ENCODE results near the gene DHX38. TPM values are rescaled to one million over a fixed set of nuclear protein-coding genes. Genes with fewer than 3 reads are reported as not detected.

The DHX38 gene
- polyA plus RNA-seq, 1 of the 3 experiments (the other 2 are of a cell fraction), result 75.0 TPM

DNA sequence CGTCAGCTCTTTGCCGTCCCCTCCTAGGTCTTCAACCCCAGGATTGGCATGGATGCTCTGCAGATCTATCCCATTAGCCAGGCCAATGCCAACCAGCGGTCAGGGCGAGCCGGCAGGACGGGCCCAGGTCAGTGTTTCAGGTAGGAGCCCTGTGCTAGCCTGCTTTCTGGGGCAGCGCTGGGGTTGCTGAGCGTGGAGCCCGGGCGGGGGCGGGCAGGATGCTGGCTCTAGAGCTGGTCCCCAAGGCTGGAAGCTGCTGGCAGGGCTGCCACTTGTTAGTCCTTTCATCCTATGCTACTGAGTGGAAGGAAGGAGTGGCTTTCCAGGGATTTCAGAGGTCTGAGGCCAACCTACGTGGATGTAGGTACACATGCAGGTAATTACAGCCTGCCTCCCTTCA lies 12.3 kb downstream of the DHX38 start:
- CTCF ChIA-PET, result no interaction called here
- POLR2A ChIA-PET, result no interaction called here
- no peaks in the 10 kb centered on the region for H3K9me3 ChIP-seq

DNA sequence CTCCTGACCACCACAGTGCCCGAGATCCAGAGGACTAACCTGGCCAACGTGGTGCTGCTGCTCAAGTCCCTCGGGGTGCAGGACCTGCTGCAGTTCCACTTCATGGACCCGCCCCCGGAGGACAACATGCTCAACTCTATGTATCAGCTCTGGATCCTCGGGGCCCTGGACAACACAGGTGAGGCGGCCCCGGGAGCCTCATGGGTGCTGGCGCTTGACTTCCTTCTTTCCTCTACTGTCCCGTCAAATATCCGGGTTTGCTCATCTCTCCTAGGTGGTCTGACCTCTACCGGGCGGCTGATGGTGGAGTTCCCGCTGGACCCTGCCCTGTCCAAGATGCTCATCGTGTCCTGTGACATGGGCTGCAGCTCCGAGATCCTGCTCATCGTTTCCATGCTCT lies 13.7 kb downstream of the DHX38 start:
- POLR2A ChIA-PET, result no interaction called here

More for the DNA sequence above, 12.3 kb downstream of the DHX38 start:
- Histone ChIP-seq H4K20me1 (ENCODE audit: insufficient read depth) (no peaks in the 10 kb centered on the region), H3F3A (replicated peaks; ENCODE audit: insufficient read depth) (no peaks in the 10 kb centered on the region), H3K36me3 (replicated peaks in 1 of 2; ENCODE audit: control insufficient read depth in 1 of 2, insufficient read depth in 2 of 2, low read length in 1 of 2) (peaks cover 35 to 99% of the 10 kb centered on the region in 2 experiments), H3K9ac (no peak overlapping the region), H2AFZ (ENCODE audit: low read depth) (no peak overlapping the region), H3K27ac (ENCODE audit: low read depth in 2 of 2, low read length in 1 of 2) (no peak overlapping the region), H3K4me2 (no peak overlapping the region), H3K79me2 (ENCODE audit: insufficient read depth) (no peaks in the 10 kb centered on the region), H3K4me3 (ENCODE audit: low read depth in 2 of 2, low read length in 1 of 2) (no peak overlapping the region), H3K4me1 (ENCODE audit: control insufficient read depth in 1 of 2, insufficient read depth in 2 of 2, low read depth in 1 of 2, low read length in 1 of 2) (no peaks in the 10 kb centered on the region), H3K27me3 (ENCODE audit: insufficient read depth) (no peaks in the 10 kb centered on the region), H3K9me2 (no peaks in the 10 kb centered on the region)
- TF ChIP-seq JUND (IDR thresholded peaks at IDR 0.05) (no peak), MEF2A (IDR thresholded peaks at IDR 0.05; ENCODE audit: borderline replicate concordance, low read depth) (no peak), NRF1 (IDR thresholded peaks at IDR 0.05; ENCODE audit: low read depth, low read length) (no peak), SIN3A (IDR thresholded peaks at IDR 0.05; ENCODE audit: borderline replicate concordance, low read depth, low read length) (no peak), ELF1 (IDR thresholded peaks at IDR 0.05) (no peak), GATA2 (CRISPR knock-in tag; IDR thresholded peaks at IDR 0.05) (no peak), RFX5 (IDR thresholded peaks at IDR 0.05; ENCODE audit: low read length) (no peak), TEAD4 (IDR thresholded peaks at IDR 0.05; ENCODE audit: borderline replicate concordance, insufficient read depth) (no peak), SMC3 (IDR thresholded peaks at IDR 0.05; ENCODE audit: low read depth, low read length) (no peak), CHD2 (IDR thresholded peaks at IDR 0.05; ENCODE audit: low read length, partially characterized antibody) (no peak), EP300 (IDR thresholded peaks at IDR 0.05; ENCODE audit: borderline replicate concordance in 1 of 2, low read depth in 1 of 2, low read length in 1 of 2) (no peak), MXI1 (IDR thresholded peaks at IDR 0.05; ENCODE audit: low read depth, low read length) (no peak)
- TF ChIP-seq, protein P1, sequence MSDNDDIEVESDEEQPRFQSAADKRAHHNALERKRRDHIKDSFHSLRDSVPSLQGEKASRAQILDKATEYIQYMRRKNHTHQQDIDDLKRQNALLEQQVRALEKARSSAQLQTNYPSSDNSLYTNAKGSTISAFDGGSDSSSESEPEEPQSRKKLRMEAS (IDR thresholded peaks at IDR 0.05; ENCODE audit: low read depth), result no peak
- TF ChIP-seq, protein P2, sequence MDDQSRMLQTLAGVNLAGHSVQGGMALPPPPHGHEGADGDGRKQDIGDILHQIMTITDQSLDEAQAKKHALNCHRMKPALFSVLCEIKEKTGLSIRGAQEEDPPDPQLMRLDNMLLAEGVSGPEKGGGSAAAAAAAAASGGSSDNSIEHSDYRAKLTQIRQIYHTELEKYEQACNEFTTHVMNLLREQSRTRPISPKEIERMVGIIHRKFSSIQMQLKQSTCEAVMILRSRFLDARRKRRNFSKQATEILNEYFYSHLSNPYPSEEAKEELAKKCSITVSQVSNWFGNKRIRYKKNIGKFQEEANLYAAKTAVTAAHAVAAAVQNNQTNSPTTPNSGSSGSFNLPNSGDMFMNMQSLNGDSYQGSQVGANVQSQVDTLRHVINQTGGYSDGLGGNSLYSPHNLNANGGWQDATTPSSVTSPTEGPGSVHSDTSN (IDR thresholded peaks at IDR 0.05), result no peak
- TF ChIP-seq, protein P3, sequence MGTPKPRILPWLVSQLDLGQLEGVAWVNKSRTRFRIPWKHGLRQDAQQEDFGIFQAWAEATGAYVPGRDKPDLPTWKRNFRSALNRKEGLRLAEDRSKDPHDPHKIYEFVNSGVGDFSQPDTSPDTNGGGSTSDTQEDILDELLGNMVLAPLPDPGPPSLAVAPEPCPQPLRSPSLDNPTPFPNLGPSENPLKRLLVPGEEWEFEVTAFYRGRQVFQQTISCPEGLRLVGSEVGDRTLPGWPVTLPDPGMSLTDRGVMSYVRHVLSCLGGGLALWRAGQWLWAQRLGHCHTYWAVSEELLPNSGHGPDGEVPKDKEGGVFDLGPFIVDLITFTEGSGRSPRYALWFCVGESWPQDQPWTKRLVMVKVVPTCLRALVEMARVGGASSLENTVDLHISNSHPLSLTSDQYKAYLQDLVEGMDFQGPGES (IDR thresholded peaks at IDR 0.05; ENCODE audit: low read depth, low read length), result no peak
- TF ChIP-seq, protein P4, sequence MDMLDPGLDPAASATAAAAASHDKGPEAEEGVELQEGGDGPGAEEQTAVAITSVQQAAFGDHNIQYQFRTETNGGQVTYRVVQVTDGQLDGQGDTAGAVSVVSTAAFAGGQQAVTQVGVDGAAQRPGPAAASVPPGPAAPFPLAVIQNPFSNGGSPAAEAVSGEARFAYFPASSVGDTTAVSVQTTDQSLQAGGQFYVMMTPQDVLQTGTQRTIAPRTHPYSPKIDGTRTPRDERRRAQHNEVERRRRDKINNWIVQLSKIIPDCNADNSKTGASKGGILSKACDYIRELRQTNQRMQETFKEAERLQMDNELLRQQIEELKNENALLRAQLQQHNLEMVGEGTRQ (IDR thresholded peaks at IDR 0.05; ENCODE audit: borderline replicate concordance, low read depth, low read length), result no peak
- TF ChIP-seq, protein P5, sequence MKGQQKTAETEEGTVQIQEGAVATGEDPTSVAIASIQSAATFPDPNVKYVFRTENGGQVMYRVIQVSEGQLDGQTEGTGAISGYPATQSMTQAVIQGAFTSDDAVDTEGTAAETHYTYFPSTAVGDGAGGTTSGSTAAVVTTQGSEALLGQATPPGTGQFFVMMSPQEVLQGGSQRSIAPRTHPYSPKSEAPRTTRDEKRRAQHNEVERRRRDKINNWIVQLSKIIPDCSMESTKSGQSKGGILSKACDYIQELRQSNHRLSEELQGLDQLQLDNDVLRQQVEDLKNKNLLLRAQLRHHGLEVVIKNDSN (IDR thresholded peaks at IDR 0.05; ENCODE audit: borderline replicate concordance, low read depth), result no peak
- WGBS (ENCODE audit: low lambda C conversion rate), result over 99% methylated on average over 12 of the region's 12 CpGs
- no peak for DNase-seq

More for the DNA sequence above, 13.7 kb downstream of the DHX38 start:
- no peaks in the 10 kb centered on the region for H3K79me2 ChIP-seq (ENCODE audit: insufficient read depth)
- TF ChIP-seq EZH2phosphoT487 (IDR thresholded peaks at IDR 0.05; ENCODE audit: borderline replicate concordance, low read depth) (no peak), CHD2 (IDR thresholded peaks at IDR 0.05; ENCODE audit: low read length, partially characterized antibody) (no peak)
- no peak overlapping the region for H3K9ac ChIP-seq
- no peaks in the 10 kb centered on the region for H3K9me3 ChIP-seq
- no peaks in the 10 kb centered on the region for H3K9me2 ChIP-seq
- no peaks in the 10 kb centered on the region for H4K20me1 ChIP-seq (ENCODE audit: insufficient read depth)
- H3K4me3 ChIP-seq (ENCODE audit: low read depth in 2 of 2, low read length in 1 of 2), result no peak overlapping the region
- H3K4me1 ChIP-seq (ENCODE audit: control insufficient read depth in 1 of 2, insufficient read depth in 2 of 2, low read depth in 1 of 2, low read length in 1 of 2), result no peaks in the 10 kb centered on the region
- H2AFZ ChIP-seq (ENCODE audit: low read depth), result no peak overlapping the region
- DNase-seq, result no peak
- H3F3A ChIP-seq (replicated peaks; ENCODE audit: insufficient read depth), result no peaks in the 10 kb centered on the region
- no peak overlapping the region for H3K4me2 ChIP-seq
- H3K27ac ChIP-seq (ENCODE audit: low read depth in 2 of 2, low read length in 1 of 2), result no peak overlapping the region
- CTCF ChIA-PET, result interaction anchor here (1.0 kb wide), 1 partner anchor 1772 kb away, joined by 3 read pairs; no protein-coding TSS in a partner anchor
- peaks cover 28 to 99% of the 10 kb centered on the region in 2 experiments for H3K36me3 ChIP-seq (replicated peaks in 1 of 2; ENCODE audit: control insufficient read depth in 1 of 2, insufficient read depth in 2 of 2, low read length in 1 of 2)
- H3K27me3 ChIP-seq (ENCODE audit: insufficient read depth), result no peaks in the 10 kb centered on the region
- 98% methylated on average over 7 of the region's 17 CpGs for WGBS (ENCODE audit: low lambda C conversion rate)

Data from SK-N-SH (cell line).